Hepatocyte (in vitro differentiated cells): ENCODE data around the gene BLOC1S5. TPM values are rescaled to one million over a fixed set of nuclear protein-coding genes. Genes with fewer than 3 reads are reported as not detected.

ENCODE experiments used
- DNase-seq: peaks from one replicate; pipeline ENCODE4 v3.0.0-alpha.2; 2016; ENCODE audit warnings: low spot score
- H2AFZ ChIP-seq: fragments of 200-600 bp; sonication (generic); 2 replicates; pipeline ENCODE4 v1.6.0; 2016; ENCODE audit warnings: antibody characterized with exemption, mild to moderate bottlenecking
- H3K27ac ChIP-seq: fragments of 200-600 bp; sonication (generic); 2 replicates; pipeline ENCODE4 v1.5.1; 2016; ENCODE audit warnings: mild to moderate bottlenecking
- H3K27me3 ChIP-seq: fragments of 200-600 bp; sonication (generic); 2 replicates; pipeline ENCODE4 v1.6.1; 2016
- H3K36me3 ChIP-seq: fragments of 200-600 bp; sonication (generic); replicated peaks from 2 replicates; pipeline ENCODE4 v1.5.1; 2016; ENCODE audit warnings: low read depth; ENCODE audit not compliant: insufficient read depth
- H3K4me1 ChIP-seq: fragments of 200-600 bp; sonication (generic); 2 replicates; pipeline ENCODE4 v1.5.1; 2016; ENCODE audit warnings: mild to moderate bottlenecking, moderate library complexity; ENCODE audit not compliant: insufficient read depth
- H3K4me2 ChIP-seq: fragments of 200-600 bp; sonication (generic); 2 replicates; pipeline ENCODE4 v1.6.0; 2016
- H3K4me3 ChIP-seq: fragments of 200-600 bp; sonication (generic); 2 replicates; pipeline ENCODE4 v1.5.1; 2016; ENCODE audit warnings: mild to moderate bottlenecking
- H3K79me2 ChIP-seq: fragments of 200-600 bp; sonication (generic); 2 replicates; pipeline ENCODE4 v1.6.0; 2017; ENCODE audit warnings: mild to moderate bottlenecking
- H3K9me2 ChIP-seq: fragments of 200-600 bp; sonication (generic); replicated peaks from 2 replicates; pipeline ENCODE4 v1.6.0; 2017; ENCODE audit warnings: mild to moderate bottlenecking; ENCODE audit not compliant: insufficient read depth
- H3K9me3 ChIP-seq: fragments of 200-600 bp; sonication (generic); 2 replicates; pipeline ENCODE4 v1.5.1; 2016; ENCODE audit warnings: low read depth, mild to moderate bottlenecking
- H4K20me1 ChIP-seq: fragments of 200-600 bp; sonication (generic); 2 replicates; pipeline ENCODE4 v1.6.0; 2016; ENCODE audit warnings: mild to moderate bottlenecking; ENCODE audit not compliant: insufficient read depth, poor library complexity, severe bottlenecking
- CTCF ChIP-seq: fragments of 200-600 bp; sonication (generic); IDR thresholded peaks from 2 replicates; pipeline ENCODE4 v1.5.1; 2016; ENCODE audit warnings: antibody characterized with exemption, mild to moderate bottlenecking; ENCODE audit not compliant: poor library complexity
- EZH2 ChIP-seq: fragments of 200-600 bp; sonication (generic); IDR thresholded peaks from 2 replicates; pipeline ENCODE4 v1.6.1; 2016; ENCODE audit warnings: antibody characterized with exemption, mild to moderate bottlenecking, borderline replicate concordance
- EZH2phosphoT487 ChIP-seq: fragments of 200-600 bp; sonication (generic); IDR thresholded peaks from one replicate; pipeline ENCODE4 v1.6.1; 2018; ENCODE audit warnings: antibody characterized with exemption, mild to moderate bottlenecking, low read depth, moderate library complexity; ENCODE audit not compliant: unreplicated experiment, severe bottlenecking
- WGBS: methylation state at CpG from one replicate; pipeline ENCODE4 v1.1.6; 2016; ENCODE audit warnings: low lambda C conversion rate; ENCODE audit errors: missing lambda C conversion rate; 5-methylcytosine and 5-hydroxymethylcytosine counted together
- polyA plus RNA-seq: library from polyadenylated mRNA; unstranded; fragments of >200 nt; fragmentation: Nextera tagmentation; extraction: Ambion mirVana; gene quantifications from 2 replicates; pipeline ENCODE4 v1.2.1, GENCODE V29; 2016
- total RNA-seq: library from RNA; depleted of rRNA; stranded (reverse); fragments of >200 nt; gene quantifications from 2 replicates; pipeline ENCODE4 v1.2.3, GENCODE V29; 2014

The BLOC1S5 gene
- total and polyA plus RNA-seq, 2 experiments from 2014 or later, result 9.9 to 17.6 TPM

GRCh38 chr6:8082954-8083858, 19.0 kb upstream of the BLOC1S5 start:
- H3K27ac ChIP-seq, result peak overlapping the region; percentile 11
- H3K4me2 ChIP-seq, result no peak overlapping the region

GRCh38 chr6:8082572-8082953, 18.4 kb upstream of the BLOC1S5 start:
- no peak for TF ChIP-seq EZH2phosphoT487
- no peak for TF ChIP-seq CTCF
- TF ChIP-seq EZH2, result no peak
- no peaks in the 10 kb centered on the region for H3K27me3 ChIP-seq
- H3K27ac ChIP-seq, result peak overlapping the region; percentile 11
- WGBS, result 83% methylated on average over 1 of the region's 1 CpG
- H3K36me3 ChIP-seq, result no peaks in the 10 kb centered on the region
- H3K4me2 ChIP-seq, result no peak overlapping the region
- H3K9me3 ChIP-seq, result no peaks in the 10 kb centered on the region
- no peaks in the 10 kb centered on the region for H3K9me2 ChIP-seq
- peaks cover 2% of the 10 kb centered on the region for H3K79me2 ChIP-seq
- H4K20me1 ChIP-seq, result no peaks in the 10 kb centered on the region
- H3K4me1 ChIP-seq, result peaks cover 20% of the 10 kb centered on the region
- no peak for DNase-seq
- H2AFZ ChIP-seq, result no peak overlapping the region
- H3K4me3 ChIP-seq, result no peak overlapping the region

More at GRCh38 chr6:8082954-8083858, 19.0 kb upstream of the BLOC1S5 start:
- H3K27me3 ChIP-seq, result no peaks in the 10 kb centered on the region
- H3K9me3 ChIP-seq, result no peaks in the 10 kb centered on the region
- H4K20me1 ChIP-seq, result no peaks in the 10 kb centered on the region
- DNase-seq, result peak; percentile 16
- no peak overlapping the region for H2AFZ ChIP-seq
- TF ChIP-seq EZH2 (no peak), EZH2phosphoT487 (no peak), CTCF (no peak)
- peaks cover 2% of the 10 kb centered on the region for H3K79me2 ChIP-seq
- peaks cover 20% of the 10 kb centered on the region for H3K4me1 ChIP-seq
- no peak overlapping the region for H3K4me3 ChIP-seq
- H3K9me2 ChIP-seq, result no peaks in the 10 kb centered on the region
- H3K36me3 ChIP-seq, result no peaks in the 10 kb centered on the region
- WGBS, result 78% methylated on average over 11 of the region's 11 CpGs

GRCh38 chr6:8080362-8081151, 16.4 kb upstream of the BLOC1S5 start:
- Histone ChIP-seq H3K4me3 (no peak overlapping the region), H3K27me3 (no peaks in the 10 kb centered on the region), H3K9me3 (no peaks in the 10 kb centered on the region), H2AFZ (no peak overlapping the region), H3K4me1 (peaks cover 20% of the 10 kb centered on the region), H3K4me2 (peak overlapping the region; percentile 38), H3K27ac (peak overlapping the region; percentile 68), H3K79me2 (peaks cover 2% of the 10 kb centered on the region), H3K9me2 (no peaks in the 10 kb centered on the region), H4K20me1 (no peaks in the 10 kb centered on the region), H3K36me3 (no peaks in the 10 kb centered on the region)
- no peak for TF ChIP-seq CTCF
- no peak for TF ChIP-seq EZH2
- TF ChIP-seq EZH2phosphoT487, result no peak
- WGBS, result 51% methylated on average over 4 of the region's 4 CpGs
- DNase-seq, result peak; percentile 24
